SU-DHL-6 (cell line): ENCODE data around the gene TMED7.

Experiments used
- EZH2phosphoT487 ChIP-seq: fragments of 200-600 bp; sonication (generic), shearing (Covaris generic); conservative IDR thresholded peaks from 2 replicates; pipeline ENCODE4 v1.6.1; 2018; ENCODE audit warnings: mild to moderate bottlenecking, antibody characterized with exemption, low read length, moderate library complexity, mixed read lengths
- TF ChIP-seq, protein P1 (sequence below): fragments of 200-600 bp; sonication (generic); IDR thresholded peaks from one replicate; pipeline ENCODE4 v1.5.1; 2017; ENCODE audit warnings: antibody characterized with exemption, mild to moderate bottlenecking, low read length, moderate library complexity; ENCODE audit not compliant: insufficient read depth, poor library complexity, severe bottlenecking

DNA sequence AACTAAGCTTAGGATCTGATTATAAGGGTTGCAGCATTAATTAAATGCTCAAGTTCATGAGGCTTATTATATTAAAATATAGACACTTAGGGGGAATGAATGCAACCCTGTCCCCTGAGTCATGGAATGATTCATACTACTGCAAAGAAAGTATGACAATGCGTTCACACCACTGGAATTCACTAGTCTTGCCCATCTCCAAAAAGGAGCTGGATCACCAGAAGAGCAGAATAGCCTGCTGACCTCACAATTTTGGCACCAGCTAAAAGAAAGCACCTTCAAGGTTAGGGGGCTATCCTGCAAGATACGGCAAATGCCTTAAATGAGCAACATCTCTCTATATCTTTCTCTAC lies 32.0 kb upstream of the TMED7 start:
- TF ChIP-seq, protein P1, sequence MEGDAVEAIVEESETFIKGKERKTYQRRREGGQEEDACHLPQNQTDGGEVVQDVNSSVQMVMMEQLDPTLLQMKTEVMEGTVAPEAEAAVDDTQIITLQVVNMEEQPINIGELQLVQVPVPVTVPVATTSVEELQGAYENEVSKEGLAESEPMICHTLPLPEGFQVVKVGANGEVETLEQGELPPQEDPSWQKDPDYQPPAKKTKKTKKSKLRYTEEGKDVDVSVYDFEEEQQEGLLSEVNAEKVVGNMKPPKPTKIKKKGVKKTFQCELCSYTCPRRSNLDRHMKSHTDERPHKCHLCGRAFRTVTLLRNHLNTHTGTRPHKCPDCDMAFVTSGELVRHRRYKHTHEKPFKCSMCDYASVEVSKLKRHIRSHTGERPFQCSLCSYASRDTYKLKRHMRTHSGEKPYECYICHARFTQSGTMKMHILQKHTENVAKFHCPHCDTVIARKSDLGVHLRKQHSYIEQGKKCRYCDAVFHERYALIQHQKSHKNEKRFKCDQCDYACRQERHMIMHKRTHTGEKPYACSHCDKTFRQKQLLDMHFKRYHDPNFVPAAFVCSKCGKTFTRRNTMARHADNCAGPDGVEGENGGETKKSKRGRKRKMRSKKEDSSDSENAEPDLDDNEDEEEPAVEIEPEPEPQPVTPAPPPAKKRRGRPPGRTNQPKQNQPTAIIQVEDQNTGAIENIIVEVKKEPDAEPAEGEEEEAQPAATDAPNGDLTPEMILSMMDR = no peak
- TF ChIP-seq EZH2phosphoT487 = no peak
